T-helper 2 cell (primary cell): ENCODE measurements around the gene CALN1.
"Not testable (repeated sequence)": the region's sequence is repeated elsewhere in the genome, so short reads cannot be mapped to it uniquely, and the experiment has no call there.

Experiments used
- DNase-seq, 5 experiments: peaks; one replicate each; pipeline versions ENCODE4 v3.0.0 to v3.0.0-alpha.2; 2012 to 2022

CALN1 gene

DNA sequence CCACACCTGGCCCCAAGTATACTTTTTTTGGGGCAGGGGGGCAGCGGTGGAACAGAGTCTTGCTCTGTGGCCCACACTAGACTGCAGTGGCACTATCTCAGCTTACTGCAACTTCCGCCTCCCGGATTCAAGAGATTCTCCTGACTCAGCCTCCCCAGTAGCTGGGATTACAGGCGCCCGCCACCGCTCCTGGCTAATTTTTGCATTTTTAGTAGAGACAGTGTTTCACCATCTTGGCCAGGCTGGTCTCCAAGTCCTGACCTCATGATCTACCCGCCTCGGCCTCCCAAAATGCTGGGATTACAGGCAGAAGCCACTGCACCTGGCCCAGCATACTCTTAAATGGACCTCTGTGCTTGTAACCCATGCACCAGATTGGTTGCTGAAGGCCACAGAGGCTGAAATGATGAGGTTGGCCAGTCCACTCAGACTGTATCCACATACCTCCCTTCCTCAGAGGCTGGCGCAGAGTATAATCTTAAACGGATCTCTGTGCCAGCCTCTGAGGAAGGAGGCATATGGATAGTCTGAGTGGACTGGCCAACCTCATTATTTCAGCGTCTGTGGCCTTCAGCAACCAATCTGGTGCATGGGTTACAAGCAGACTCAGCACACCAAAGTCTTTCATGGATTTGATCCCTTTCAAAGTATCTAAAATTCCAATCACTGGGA, 3.0 kb downstream of the CALN1 start:
- DNase-seq: no peak

DNA sequence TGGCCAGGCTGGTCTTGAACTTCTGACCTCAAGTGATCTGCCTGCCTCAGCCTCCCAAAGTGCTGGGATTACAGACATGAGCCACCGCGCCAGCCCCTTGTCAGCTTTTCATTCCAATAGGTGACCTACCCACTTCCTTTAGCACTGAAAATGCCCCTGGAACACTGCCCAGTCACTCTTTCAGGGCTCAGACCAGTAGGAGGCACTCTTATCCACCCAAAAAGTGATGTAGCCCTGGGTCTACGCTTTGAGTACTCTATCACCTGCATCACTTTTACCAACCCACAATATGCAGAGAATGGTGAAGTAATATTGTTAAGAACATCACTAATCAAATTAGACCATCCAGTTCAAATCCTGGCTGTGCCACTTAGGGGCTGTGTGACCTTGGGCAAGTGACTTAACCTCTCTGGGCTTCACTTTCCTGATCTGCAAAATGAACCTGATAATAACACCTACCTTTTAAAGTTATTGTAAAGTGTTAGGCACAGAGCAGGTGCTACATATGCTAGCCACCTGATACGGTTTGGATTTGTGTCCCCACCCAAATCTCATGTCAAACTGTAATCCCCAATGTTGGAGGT, 5.2 kb downstream of the CALN1 start:
- no peak for DNase-seq

DNA sequence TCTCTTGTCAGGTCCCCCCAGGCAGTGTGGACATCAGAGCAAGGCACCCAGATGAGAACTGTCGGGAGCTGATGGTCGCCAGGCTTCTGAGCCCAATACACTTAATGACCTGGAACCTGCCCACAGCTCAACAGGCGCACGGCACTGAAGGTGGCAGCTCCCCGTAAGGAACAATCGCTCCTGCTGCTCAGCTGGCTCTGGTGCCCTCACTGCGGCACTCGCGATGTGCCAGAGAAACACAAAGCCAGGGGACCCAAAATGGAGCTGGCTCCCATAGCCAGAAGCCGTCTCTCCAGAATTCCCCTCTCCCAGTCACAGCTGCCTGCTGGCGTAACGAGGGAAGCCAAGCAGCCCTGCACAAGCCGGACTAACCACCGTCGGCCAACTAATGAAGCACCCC, 6.3 kb downstream of the CALN1 start:
- DNase-seq: no peak

DNA sequence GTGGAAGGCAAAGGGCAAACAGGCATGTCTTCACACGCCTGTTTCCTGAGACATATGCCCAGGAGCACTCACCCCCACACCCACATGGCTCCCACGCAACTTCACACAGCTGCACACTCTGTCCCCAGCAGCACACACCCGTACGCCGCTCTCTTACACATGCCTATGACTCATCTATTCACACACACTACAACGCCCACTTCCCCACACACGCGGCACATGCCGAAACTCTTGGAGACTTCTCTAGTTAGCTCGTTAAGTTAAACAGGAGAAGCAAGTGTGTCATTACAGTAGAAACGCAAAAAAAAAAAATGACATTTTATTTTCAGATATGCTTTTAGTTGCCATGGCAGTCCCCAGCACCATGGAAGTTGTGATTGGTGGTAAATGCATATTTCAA, 6.7 kb downstream of the CALN1 start:
- DNase-seq: peak in 1 of 5 experiments; percentile 34

DNA sequence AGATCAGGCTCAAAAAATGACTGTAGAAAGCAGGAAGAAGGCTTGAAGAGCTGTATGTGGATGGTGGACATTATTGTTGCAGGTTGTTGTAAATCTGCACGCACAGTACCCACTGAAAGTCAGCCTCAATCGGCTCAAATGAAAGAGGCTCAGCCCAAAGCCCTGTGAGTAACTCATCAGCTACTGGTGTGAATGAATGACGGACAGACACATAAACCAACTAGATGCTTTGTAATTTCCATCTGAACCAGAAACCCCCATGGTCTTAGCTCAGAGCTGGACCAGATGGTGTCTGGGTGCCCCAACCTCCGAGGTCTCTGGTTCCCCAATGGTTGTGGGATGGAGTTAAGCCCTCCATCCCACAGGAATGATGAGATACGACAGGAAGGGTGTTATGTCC, 7.4 kb downstream of the CALN1 start:
- no peak for DNase-seq

DNA sequence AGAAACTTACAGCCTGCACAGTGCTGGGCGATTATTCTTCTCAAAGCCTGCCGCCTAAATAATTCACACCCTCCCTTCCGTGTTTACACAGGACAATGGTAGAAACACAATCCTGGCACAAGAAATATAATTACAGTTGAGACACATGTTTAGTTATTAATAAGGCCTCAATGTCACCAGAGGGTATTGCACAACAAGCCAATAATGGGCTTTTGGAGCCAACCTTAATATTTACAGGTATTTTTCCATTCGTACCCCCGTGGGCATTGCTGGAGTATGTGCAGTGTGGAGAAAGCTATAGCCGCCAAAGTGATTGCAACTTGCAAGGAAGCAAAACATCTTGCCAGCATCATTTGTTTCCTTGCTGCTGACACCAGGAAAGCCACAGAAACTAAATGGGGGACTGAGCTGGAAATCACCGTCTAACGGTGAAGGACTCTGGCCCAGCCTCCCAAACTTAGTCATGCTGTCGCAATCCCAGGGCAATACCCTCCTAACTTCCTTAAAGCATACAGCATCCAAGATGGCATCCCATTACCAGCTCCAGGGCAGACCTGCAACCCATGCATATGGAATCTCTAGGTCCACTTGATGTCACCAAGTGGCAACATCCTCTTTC, 8.6 kb downstream of the CALN1 start:
- DNase-seq: peak in 1 of 5 experiments; percentile 16

DNA sequence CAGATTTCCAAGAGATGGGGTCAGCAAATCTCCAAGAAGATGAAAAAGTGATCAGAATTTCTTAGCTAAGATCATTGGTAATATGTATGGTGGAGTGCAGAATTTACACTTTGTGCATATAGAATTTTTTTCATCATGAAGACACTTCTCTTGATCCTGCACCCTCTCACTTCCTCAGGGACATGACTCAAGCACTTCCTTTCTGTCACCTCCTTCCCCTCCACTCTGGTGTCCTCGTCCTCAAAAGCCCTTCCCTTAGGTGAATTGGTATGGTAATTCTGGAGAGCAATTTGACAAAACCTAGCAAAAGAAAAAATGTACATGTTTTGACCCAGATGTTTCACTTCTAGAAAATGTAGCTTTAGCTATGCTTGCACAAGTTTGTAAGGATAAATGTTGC, 18.1 kb downstream of the CALN1 start:
- DNase-seq: no peak

DNA sequence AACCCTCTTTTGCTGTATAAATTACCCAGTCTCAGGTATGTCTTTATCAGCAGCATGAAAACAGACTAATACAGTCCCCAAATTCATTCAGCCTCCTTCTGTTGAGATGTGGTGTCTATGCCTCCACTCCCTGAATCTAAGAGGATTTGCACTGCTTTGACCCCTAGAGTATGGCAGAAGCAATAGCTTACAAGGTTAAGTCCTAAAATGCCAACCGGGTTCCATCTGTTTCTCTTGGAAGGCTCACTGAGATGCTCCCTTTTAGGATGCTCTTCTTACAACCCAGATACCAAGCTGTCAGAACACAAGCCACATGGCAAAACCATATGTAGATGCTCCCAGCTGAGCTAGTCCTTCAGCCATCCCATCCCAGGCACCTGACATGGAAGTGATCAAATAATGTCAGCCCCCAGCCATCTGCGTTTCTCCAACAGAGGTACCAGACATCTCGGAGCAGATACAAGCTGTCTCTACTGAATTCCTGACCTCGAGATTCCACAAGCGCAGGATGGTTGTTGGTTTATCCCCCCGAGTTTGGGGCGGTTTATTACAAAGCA, 20.2 kb downstream of the CALN1 start:
- no peak for DNase-seq

DNA sequence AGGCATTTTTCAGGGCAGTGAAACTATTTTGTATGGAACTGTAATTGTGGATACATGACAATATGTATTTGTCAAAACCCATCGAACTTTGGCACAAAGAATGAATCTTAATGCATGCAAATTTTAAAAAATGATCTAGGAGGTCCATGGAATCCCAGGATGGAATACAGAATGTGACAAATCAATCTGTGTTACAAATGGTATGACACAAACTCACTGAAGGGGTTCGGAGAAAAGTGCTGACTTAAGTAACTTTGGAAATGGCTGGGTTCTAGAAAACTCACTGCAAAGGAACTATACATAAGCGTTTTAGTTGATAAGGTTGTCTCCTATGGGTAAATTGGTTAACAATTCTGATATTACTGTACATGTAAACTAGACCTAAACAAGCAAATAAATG, 26.0 kb downstream of the CALN1 start:
- no peak for DNase-seq

DNA sequence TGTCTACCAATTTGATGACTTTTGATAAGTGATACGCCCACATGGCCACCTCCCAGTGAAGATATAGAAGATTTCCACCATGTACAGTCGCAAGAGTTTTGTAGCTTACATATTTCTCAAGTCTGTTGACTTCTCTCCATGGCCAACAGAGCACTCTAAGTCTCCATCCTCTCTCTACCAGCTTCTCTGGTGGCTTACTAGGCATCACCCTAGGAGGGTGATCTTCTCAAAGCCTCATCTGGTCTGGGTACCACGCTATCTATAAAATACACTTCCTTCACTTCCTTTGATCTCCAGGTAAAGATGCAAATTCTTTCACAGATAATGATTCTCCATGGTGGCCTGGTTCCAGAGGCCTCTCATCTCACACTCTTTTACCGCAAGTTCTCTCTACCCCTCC, 49.9 kb downstream of the CALN1 start:
- no peak for DNase-seq

DNA sequence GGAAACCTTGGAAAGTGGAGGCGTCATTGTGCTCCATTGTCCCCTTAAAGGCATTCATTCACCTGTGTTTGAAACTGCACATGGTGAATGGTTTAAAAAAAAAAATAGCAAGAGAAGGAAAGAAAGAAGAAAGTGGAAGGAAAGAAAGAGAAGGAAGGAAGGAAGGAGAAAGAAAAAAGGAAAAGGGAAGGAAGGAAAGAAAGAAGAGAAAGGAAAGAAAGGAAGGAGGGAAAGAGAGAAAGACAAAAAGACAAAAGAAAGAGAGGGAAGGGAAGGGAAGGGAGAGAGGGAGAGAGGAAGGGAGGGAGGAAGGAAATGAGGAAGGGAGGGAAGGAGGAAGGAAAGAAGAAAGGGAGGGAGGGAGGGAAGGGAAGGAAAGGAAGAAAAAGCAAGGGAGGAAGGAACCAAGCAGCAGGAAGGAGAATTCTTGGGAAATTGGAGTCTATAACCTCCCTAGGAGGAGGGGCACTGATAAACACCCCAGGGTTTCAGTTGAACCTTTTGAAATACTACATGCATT, 66.9 kb downstream of the CALN1 start:
- DNase-seq: no peak

DNA sequence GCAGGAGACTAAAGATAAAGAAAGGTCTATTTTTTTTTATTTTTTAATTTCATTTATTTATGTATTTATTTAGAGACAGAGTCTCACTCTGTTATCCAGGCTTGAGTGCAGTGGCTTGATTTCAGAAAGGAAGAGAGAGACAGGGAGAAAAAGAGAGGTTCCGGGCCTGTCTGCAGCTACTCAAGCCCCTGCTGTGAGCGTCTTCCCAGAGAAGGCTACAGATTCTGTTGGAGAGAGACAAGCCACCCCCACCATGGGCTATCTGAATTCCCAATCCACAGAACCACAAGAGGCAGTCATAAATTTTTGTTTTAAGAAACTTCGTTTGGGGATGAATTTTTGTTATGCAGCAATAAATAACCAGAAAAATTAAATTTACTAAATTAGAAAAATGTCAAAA, 68.1 kb downstream of the CALN1 start:
- no peak for DNase-seq

DNA sequence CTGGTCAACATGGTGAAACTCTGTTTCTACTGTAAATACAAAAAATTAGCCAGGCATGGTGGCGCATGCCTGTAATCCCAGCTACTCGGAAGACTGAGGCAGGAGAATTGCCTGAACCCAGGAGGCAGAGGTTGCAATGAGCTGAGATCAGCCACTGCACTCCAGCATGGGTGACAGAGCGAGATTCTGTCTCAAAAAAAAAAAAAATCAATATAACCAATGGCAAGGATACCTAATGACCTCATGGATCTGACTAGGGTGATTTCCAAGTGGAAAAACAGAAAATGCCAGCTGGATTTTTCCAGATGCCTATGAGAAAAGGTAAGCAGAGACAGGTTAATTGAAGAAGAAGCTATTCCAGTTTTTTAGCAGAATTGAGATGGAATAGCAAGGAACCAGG, 68.8 kb downstream of the CALN1 start:
- not testable (repeated sequence) for DNase-seq

DNA sequence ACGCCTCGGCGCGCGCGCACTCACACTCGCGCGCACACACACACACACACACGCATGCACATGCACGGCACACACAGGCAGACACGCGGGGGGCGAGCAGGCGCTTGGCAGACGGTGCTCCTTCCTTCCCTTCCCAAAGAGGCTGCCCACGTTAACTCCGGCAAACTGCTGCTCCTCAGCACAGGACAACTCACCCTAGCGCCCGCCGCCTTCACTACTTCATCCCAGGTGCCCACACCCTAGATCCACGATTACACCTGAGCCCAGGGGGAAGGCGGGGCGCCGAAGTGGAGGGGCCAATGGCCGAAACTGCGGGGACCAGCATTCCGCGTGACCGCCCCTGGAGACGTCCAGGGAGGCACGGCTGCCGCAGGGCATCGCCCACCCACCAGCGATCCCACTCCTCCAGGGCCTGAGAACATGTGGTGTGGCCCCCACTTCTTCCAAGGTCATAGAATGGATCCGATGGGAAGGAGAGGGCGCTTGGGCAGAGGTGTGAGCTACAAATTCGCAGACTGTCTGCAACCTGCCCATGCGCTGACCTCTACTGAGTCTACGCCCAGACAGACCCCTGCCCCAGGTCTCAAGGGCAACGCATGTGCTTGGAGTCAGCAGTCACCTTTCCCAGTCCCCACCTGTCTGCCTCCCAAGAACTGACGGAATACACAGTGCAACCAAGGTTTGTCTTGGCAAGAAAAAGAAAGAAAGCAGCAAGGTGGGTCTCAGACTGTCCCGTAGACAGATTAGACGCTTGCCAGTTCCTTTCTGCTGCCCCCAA, 74.6 kb downstream of the CALN1 start:
- no peak for DNase-seq

DNA sequence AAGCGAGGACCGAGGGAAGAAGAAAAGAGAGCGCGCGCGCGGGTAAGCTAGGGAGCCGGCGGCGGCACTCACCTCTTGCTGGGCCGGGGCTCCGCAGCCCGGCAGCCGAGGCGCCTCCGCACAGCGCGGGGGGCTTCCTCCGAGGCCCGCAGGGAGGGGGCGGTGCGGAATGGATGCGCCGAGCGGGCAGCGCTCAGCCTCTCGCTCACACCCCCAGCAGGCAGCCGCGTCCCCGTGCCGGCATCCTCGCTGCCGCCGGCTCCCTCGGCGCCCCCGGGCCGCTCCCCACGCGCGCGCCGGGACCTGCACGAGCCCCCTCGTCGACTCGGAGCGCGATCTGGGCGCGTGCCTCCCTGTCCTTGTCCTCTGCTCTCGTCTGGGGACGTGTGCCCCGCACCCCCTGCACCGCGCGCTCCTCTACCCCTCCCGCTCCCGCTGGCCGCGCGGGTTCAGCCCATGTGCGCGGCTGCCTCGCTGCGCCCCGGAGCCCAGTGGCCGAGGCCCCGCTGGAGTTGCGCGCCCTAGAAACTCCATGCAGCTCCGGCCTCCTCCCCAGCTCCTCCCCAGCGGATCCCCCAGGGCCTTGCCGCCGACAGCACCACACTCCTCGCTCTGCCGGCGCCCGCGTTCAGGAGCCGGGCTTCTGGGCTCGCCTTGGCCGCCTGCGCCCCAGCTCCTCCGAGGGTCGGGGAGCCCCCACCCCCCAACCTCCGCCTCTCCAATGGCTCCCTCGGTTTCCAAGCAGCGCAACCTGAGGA, 75.3 kb downstream of the CALN1 start:
- peak in 1 of 5 experiments; percentile 8 for DNase-seq

DNA sequence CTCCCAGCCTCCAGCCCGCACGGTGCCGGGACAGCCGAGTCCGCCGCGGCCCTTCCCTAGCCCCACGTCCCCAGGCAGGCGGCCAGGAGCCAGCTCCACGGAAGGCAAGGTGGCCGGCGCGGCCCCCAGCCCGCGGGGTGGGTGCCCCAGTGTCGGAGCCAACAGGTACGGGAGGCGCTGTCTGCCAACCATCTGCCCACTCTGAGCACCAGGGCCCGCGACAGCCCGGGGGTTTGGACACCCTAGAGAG, 75.8 kb downstream of the CALN1 start:
- no peak for DNase-seq

DNA sequence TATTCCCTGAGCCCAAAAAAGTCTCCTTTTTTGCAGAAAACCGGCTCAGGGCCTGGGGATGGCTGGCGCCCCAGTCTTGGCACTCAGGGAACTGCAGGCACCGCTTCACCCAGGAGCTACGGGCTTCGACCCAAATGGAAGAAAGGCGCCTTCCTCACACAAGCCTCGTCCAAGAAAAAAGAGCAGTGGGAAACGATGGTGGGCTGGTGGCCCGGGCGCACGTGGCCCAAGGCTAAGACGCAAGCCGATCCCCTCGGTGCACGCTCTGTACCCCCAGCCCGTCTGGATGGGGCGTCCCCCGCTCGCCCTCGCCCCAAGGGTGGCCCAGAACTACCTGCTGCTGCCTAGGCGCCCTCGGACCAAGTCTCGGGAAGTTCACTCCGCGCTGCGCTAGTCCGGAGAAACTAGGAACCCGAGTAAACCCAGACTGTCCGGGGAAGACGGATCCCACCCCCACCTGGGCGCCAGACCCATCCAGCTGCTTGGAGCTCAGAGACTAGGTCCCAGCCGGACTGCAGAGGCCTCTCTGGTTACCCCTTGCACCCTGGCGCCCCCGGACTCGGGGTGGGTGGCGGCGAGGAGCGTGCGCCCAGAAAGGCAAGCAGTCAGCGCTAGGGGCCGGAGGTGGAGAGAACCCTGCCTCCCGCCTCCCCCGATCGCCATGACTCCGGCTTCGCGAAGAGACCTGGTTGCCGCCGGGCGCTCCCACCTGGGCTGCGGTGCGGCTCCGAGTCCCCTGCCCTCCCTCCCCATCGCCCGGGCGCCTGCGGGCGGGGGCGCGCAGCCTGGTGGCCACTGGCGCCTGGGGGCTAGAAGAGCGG, 76.4 kb downstream of the CALN1 start:
- DNase-seq: no peak

DNA sequence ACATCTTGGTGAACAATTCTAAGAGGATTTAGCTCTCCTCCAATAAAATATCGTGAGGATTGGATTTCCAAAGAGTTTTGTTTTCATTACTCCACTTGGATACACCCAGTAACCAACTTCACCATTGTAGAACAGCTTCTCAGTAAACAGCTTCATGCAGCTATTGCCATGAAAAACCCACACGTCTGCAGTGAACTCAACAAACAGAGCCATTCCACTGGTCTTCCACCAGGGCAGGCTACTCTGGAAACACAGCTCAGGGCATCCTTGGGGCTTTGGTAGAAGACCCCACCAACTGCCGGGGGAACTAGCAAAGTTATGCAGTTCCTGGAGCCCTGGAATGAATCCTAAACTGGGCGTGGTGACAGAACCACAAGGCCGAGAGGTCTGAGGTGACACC, 77.4 kb downstream of the CALN1 start:
- no peak for DNase-seq

DNA sequence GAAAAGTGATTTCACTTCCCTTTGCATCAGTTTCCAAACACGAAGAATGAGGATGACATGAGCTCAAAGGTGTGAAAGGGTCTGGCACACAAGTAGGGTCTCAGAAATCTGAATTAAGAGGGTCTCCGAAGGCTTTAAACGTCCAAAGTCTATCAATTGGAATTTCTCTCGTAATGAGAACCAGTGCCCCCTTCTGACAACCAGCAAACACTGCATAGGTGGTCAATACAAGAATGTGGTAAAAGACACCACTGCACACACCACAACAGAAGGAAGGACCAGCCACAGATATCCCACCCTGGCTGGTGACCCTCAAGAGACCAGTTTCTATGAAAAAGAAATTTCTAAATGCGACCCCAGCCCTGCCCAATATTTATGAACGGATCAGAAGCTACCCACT, 78.1 kb downstream of the CALN1 start:
- DNase-seq: no peak

DNA sequence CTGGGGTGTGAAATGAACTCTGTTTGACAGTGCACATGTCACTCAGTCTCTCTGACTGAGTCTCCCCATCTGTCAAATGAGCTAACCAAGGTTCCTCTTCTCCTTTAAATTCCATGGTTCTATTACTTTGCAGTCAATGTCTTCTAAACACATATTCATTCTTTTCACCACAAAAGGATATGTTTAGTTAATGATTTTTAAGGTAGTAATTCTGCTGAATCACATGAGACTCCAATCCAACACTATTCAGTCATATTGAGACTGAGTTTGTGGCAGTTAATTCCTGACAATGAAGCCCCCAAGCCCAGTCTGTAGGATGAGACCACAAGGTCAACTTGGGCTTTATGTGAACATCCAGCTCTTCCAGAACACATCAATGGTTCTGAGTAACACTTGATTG, 85.3 kb downstream of the CALN1 start:
- DNase-seq: no peak

DNA sequence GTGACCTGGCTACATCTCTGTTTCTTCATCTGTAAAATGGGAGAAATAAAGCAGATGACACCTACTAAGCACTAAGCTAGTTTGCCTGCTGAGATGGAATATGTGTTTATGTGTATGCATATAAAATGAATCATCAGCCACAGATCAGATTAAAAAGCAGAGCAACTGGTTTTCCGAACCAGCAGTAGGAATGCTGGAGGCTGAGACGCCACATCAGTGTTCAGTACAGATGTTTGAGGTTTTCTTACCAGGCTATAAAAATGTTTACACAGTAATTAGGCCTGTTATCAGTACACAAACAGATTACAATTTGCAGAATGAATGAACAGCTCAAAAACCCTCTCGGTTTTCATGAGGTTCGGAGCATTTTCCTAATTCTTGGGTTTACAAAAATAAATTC, 85.8 kb downstream of the CALN1 start:
- no peak for DNase-seq

DNA sequence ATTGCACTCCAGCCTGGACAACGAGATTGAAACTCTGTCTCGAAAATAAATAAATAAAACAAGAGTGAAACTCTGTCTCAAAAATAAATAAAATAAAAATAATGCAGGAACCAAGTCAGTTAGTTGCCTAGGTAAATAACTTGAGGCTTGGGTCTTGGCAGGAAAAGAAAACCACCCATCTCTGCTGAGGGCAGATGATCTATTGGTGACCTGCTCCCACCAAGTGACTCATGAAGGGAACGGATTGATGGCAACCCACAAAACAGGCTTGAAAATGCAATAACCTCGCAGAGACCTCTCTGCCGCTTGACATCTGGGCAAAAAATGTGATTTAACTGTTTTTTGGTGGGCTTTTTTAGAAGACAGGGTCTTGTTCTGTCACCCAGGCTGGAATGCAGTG, 86.6 kb downstream of the CALN1 start:
- no peak for DNase-seq
